HG03280 (cell line): ENCODE results near the gene SHMT2.

Experiments used
- ATAC-seq: cut with Tn5 transposase; IDR thresholded peaks from one replicate; pipeline ENCODE4 v1.9.1; 2021; ENCODE audit warnings: mild to moderate bottlenecking, moderate library complexity; ENCODE audit not compliant: unreplicated experiment

The SHMT2 gene

GRCh38 chr12:57213763-57214397 lies 15.6 kb upstream of the SHMT2 start:
- ATAC-seq: no peak

DNA sequence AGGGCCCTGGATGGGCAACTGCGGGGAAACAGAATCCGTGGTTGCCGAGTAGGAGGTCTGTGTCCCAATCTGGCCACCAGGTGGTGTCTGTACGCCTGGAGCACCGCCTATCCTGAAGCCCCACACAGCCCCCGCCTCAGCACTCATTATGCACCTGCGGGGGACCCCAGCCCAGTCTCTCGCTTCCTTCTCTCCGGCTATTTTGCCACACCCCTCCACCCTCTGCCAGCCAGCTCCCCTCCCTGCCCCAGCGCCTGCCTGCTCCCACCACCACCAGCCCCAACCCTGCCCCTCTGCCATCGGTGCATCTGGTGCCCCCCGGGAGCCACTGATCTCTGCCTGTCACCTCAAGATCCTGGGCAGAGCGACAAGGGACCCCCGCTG lies 15.1 kb upstream of the SHMT2 start:
- ATAC-seq: no peak

DNA sequence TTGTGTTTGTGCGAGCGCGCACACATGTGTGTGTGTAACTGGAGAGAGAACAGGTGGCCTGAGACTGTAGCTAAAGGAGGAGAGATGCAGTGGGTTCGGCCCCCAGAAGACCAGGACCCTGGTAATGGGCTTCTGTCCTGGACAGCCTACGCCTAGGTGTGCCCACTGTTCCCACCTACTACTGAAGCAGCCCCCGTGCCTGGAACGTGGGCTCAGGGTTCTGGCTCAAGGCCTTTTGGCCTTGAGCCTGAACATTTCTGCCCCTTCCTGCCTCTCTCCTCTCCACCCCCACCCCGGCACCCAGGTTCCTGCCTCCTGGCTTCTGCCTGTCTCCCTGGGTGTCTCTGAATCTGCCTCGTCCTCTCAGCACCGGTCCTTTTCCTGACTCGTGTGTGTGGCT lies 14.4 kb upstream of the SHMT2 start:
- ATAC-seq: no peak

GRCh38 chr12:57215668-57216013 lies 13.9 kb upstream of the SHMT2 start:
- no peak for ATAC-seq

DNA sequence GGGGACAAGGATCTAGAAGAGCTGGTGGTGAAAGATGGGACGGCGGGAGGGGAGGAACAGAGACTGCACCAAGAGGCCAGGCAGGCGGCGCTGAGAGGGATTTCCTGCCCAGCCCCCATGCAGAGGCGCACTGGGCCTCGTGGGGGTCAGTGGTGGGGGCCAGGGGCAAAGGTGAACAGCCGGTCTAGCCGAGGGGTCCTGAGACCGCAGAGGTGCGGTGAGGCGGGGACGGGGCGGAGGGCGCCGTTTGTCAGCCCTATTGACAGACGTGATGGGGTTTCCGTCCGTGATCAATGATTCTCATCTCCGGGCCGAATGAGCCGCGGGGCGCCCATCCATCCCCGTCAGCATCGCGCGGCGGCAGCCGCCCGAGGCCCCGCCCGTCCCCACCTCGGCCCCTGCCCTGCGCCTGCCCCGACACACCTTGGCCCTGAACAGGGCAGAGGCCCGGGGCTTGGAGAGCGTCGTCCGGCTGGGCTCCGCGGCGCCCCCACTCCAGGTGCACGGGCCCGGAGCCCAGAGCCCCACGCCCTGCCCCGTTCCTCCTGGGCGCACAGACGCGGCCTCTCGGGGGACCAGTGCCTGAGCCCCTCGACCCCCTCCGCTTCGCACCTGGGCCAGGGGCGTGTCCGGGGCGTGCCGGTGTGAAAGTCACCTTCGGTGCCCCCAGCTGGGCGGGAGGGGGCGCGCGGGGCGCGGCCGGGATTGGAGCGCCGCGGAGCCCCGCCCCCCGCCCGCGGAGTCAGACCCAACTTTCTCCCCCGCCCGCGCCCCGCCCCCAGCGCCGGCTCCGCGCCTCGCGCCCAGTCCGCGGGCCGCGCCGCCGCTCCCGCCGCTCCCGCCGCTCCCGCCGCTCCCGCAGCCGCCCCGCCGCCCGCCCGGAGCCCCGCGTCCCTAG lies 13.2 kb upstream of the SHMT2 start, which contains the start of gene NXPH4:
Gene NXPH4 (plus strand): TSS at position 781 of the 898 bp plus-strand sequence. CDS start 176 bp downstream, outside the sequence.
- no peak for ATAC-seq

DNA sequence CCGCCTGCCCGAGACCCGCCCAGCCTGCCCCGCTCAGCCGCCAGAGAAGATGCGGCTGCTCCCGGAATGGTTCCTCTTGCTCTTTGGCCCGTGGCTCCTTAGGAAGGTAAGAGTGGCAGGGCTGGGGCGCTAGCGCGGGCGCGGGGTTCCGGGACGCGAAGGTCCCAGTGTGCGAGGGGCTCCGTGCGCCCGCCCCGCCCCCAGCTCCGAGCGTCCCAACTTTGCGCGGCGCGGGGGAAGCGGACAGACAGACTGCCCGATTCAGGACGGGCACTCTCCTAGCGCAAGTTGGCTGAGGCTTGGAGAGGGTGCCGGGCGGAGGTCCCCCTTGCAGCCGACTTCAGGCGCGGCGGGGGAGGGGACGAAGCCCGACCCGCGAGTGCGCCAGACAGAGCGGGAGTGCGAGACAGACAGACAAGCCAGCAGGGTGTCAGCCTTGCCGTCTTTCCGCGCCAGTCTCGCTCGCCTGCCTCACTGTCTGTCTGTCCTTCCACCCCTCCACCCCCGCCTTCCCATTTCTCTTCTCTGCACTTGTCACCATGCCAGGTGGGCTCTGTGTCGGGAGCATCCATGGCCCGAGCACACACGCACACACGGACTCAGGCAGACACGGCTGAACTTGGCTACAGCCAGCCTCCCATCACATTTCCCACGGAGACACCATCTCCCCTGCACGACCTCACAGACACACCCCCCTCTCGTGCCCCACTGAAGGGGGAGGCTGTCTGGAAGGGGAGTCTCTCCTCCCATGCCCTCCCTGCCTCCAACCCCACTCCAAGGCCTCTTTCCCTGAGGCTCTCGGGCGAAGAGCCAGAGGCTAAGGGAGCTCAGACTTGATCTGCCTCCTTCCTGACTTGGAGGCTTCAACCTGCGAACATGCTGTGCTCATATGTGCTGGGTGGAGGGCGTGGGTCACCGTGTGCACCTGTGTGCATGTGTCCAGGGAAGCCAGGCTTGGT lies 12.3 kb upstream of the SHMT2 start:
- no peak for ATAC-seq

DNA sequence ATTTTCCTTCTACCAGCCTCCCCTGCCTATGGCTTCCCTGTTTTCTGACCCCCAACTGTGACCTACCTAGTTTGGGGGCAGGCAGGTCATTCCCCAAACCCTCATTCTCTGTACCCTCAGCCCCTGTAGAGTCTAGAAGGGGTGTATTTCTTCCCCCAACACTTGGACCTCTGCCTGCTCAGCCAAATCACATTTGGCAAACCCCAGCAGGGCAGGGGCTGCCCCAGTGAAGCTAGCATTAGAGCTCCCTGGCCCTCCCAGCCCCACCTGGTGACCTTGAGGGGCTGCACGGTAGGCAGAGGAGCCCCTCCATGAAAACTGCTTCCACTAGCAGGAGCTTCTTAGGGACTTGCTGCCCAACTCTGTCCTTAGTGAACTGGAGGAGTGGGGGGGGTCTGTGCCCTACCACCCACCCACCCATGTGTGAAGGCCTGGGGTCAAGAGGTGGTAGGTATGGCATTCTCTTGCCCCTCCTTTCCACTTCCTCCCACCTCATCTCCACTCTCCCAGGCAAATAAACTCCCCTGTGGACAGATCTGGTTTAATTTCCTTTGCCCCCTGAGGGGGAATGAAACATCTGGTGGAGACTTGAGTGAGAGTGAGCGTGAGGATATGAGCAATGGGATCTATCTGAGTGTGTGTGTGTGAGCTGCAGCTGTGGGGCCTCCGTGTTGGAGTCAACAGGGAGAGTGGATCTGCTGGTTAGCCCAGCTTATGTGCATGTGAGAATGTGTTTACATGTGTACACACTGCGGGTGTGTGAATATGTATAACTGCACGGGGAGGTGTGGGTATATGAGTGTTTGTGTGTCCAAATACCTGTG lies 11.3 kb upstream of the SHMT2 start:
- ATAC-seq: no peak

DNA sequence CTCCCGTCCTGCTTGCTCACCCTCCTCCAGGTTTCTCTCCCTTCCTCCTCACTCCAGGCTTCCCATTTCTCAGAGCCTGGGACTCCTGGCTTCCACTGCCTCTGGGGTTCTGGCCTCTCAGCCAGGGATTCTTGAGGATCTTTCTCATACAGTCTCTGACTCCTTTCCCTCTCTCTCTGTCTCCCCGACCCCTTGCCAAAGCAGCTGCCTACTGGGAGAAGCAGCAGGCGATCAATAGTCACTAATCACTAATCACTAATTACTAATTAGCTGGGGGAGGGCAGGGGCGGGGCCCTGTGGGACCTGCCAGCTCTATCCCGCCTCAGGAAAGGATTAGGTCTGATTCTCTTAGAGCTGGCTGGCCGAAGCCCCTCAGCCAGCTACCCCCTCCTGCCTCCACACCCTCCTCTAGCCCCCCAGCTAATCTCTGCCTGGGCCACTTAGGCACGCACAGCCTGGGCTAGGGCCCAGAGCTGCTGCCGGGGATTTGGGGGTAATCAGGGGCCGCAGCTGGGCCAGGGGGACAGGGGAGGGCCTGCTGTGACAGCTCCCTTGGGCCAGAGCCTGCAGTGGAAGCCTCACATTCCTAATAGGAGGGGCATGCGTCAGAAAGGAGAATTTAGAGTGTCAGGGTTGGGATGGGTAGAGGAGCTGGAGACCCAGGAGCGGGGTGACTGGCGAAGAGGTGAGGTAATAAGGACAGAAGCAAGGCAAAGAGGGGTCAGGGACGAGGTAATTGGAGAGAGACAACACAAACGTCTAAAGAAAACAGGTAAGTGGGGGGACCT lies 10.1 kb upstream of the SHMT2 start:
- no peak for ATAC-seq

- ATAC-seq: no peak
Measured at GRCh38 chr12:57219993-57220754, 9.3 kb upstream of the SHMT2 start.

DNA sequence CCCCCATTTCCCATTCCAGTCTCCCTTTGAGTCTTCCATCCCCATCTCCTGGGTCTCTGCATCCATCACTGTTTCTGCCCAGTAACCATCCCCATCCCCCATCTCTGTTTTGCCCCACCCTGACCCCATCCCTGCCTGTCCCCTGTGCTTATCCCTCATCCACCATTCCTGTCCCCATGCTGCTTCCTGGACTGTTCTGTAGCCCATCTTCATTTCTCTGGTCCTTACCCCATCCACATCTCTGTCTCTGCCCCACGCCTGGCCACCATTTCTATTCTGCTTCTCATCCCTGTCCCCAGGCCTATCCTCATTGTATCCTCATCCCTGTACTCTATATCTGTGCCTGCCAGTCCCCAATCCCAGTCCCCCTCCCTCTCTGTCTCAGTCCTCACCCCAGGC lies 8.7 kb upstream of the SHMT2 start:
- no peak for ATAC-seq

DNA sequence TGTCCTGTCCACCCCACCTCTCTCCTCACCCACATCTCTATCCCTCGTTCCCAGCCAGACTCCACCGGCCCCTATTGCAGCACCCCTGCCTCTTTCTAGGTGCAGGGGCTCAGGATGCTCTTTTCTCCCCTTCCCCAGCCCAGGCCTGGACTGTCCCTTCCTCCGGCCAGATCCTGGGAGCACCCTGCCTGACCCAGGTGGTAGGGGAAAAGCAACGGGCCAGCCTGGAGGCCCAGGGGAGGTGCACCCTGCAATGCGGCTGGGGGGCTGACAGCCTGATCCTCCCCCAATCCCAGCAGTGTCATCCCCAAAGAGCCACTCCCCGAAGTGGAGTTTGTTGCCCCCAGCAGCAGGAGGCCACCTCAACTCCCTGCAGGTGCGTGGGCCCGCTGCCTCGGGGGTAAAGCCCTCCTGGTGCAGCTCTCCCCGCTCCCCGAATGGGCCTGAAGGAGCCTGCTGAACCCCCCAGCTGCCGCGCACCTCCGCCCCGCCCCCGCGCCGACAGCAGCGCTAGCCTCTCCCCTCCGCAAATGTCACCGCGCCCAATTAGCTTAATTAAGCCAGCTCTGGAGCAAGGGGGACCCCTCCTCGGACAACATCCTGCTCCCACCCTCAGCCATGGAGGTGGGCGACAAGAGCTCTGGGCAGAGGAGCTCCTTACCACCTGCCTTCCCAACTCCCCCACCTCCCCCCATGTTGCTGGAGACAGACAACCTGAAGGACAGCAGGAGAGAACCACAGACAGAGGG lies 8.2 kb upstream of the SHMT2 start:
- ATAC-seq: no peak

- ATAC-seq: no peak
Measured at GRCh38 chr12:57222286-57223190, 7.0 kb upstream of the SHMT2 start.

DNA sequence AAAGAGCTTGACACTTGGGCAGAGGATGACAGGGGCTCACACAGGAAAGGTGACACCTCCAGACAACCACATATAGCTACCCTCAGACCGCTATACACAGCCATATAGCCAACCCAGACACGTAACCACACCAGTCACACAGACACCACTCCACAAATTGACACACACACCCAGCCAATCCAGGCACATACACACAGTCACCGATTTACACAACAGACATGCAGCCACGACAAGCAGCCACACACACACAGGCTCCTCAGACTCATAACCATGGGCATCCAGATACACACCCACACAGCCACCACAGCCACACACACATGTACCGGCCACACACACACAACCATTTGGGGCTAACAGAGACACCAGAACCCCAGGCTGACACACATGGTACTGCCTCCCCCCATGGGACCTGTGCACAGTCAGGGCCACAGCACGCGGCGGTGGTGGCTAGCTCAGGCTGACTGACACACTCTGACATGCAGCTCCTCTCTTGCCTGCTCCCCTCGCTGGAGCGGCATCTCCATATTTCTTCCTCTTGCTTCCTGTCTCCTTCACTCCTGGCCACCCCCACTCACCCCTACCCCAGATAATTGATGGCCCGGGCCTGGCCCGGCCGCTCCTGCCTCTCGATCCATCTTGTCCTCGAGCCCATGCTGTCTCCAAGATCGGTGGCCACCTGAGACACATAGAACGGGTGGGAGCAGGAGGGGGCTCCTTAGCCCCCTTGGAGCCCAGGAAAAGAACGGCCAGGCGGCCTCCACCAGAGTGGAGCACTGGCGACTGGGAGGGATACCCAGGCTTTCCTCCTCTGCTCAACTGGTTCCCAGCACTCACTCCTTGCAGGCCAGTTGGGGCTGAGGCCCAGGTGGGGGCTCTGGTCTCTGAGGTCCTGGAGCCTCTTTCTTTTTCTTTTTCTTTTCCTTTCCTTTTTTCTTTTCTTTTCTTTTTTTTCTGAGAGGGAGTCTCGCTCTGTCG lies 6.0 kb upstream of the SHMT2 start:
- no peak for ATAC-seq

- no peak for ATAC-seq
Measured at GRCh38 chr12:57224278-57224972, 5.1 kb upstream of the SHMT2 start.

DNA sequence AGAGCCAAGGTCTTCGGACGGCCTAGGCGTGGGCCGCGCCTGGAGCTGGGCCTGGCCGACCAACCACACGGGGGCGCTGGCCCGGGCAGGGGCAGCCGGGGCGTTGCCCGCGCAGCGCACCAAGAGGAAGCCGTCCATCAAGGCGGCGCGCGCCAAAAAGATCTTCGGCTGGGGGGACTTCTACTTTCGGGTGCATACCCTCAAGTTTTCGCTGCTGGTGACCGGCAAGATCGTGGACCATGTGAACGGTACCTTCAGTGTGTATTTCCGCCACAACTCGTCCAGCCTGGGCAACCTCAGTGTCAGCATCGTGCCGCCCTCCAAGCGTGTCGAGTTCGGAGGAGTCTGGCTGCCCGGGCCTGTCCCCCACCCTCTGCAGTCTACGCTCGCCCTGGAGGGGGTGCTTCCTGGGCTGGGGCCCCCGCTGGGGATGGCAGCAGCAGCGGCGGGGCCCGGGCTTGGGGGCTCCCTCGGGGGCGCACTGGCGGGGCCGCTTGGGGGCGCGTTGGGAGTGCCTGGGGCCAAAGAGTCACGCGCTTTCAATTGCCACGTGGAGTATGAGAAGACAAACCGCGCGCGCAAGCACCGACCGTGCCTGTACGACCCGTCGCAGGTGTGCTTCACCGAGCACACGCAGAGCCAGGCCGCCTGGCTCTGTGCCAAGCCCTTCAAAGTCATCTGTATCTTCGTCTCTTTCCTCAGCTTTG lies 4.4 kb upstream of the SHMT2 start:
- no peak for ATAC-seq
